ENCODE measurements around the gene DISP1. TPM values are rescaled to one million over a fixed set of nuclear protein-coding genes. Genes with fewer than 3 reads are reported as not detected.

Gene DISP1
- total RNA-seq, 1 experiment from 2014 or later, result 5.2 TPM

DNA sequence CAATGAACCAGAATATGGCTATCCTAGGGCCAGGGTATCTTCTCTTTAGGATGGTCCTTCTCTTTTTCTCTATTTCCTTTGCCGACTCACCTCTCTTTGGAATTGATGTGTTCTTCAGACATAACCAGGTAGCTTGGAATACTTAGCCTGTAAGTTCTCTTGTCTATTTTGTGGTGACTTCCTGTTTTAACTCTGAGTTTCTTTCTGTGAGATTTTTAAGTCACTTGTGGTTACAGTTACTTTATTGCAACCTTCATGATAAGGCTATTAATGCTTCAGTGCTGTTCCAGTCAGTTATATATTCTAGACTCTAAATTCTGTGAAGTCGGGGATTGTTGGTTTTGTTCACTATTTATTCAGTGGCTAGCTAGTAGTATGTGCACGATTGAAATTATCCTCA lies 46.2 kb downstream of the DISP1 start:
- no peak overlapping the region for H3K27ac ChIP-seq
- H3K27me3 ChIP-seq (replicated peaks), result no peaks in the 10 kb centered on the region
- 0 out of 2 replicates have a peak, but pooled peaks cover 4% of the 10 kb centered on the region for H3K36me3 ChIP-seq
- no peak overlapping the region for H3K4me3 ChIP-seq
- H3K4me1 ChIP-seq (replicated peaks), result no peaks in the 10 kb centered on the region
- DNase-seq (ENCODE audit: low read depth in 1 of 2, low spot score in 2 of 2), result no peak
- no peaks in the 10 kb centered on the region for H3K9me3 ChIP-seq (replicated peaks)

Other genes starting within 250 kb of the DISP1 start
- 5.8 and 10.8 TPM in 2 replicates for gene TAF1A, start 225.1 kb upstream of the DISP1 start, total RNA-seq (2014; rRNA removed; shearing (Covaris generic))
- 30.7 and 53.3 TPM in 2 replicates for gene MIA3, start 196.9 kb upstream of the DISP1 start, total RNA-seq (2014; rRNA removed; shearing (Covaris generic))
- gene AIDA, start 102.5 kb upstream of the DISP1 start, total RNA-seq (2014; rRNA removed; shearing (Covaris generic)), result 37.2 and 50.0 TPM in 2 replicates
- 38.4 and 67.6 TPM in 2 replicates for gene BROX, start 102.5 kb upstream of the DISP1 start, total RNA-seq (2014; rRNA removed; shearing (Covaris generic))
- not detected in 2 replicates for gene FAM177B, start 77.8 kb upstream of the DISP1 start, total RNA-seq (2014; rRNA removed; shearing (Covaris generic))